GM10266 (cell line): ENCODE data around the gene RAPSN.

ENCODE experiments used
- DNase-seq: peaks from one replicate; pipeline ENCODE4 v3.0.0; 2012; ENCODE audit errors: extremely low spot score
- CTCF ChIP-seq: IDR thresholded peaks from 2 replicates; pipeline ENCODE4 v1.5.1; 2012; ENCODE audit warnings: mild to moderate bottlenecking, low read depth; ENCODE audit not compliant: control insufficient read depth, insufficient read depth; ENCODE audit errors: missing control alignments

The RAPSN gene

DNA sequence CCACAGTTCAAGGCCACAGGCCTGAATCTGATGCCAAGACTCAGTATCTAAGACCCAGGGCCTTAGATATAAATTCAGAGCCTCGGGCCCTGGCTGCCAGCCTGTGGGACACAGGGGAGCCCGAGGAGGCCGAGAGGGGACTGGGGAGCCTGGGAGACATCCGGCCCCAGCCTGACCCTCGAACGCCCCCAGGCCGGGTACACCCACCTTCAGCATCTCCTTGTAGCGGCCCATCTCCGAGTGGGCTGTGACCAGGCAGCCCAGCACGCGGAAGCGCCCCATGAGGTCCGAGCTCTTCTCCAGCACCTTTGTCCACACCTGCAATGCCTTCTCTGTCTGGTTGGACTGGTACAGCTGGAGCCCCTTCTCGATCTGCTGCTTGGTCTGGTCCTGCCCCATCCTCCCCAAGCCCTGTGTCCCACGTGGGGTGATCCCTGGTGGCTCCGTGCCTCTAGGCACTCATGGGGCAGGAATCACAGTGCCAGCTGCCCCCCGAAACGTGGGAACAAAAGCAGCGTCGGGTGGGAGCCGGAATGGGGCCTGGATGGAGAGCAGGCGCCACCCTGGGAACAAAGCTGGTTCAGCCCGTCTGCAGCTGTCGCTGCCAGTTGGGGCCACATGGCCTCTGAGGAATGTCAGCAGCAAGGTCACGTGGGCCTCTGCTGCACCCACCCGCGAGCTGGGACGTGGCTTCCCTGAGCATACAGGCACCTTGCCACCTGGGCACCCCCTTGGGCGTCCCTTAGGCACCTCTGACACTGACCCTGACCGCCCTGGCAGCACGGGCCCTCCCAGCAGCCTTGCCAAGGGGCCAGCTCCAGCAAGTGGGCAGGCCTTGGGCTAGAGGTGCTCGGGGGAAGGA, at the start of gene RAPSN:
RAPSN (minus strand) TSS at position 571 of the 862 bp plus-strand sequence; CDS start at position 399, 172 bp downstream.
- DNase-seq: no peak
- no peak for TF ChIP-seq CTCF

DNA sequence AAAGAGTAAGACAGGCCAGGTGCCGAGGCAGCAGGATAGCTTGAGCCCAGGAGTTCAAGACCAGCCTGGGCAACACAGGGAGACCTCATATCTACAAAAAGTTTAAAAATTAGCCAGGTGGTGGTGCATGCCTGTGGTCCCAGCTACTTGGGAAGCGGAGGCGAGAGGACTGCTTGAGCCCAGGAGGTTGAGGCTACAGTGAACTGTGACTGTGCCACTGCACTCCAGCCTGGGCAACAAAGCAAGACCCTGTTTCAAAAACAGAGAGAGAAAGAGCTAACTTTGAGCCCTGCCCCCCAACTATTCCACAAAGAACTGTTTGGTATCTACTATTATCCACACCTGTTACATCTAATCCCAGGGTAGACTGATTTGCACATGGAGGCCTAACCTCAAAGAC, 49.2 kb upstream of the RAPSN start:
- no peak for DNase-seq
- TF ChIP-seq CTCF: no peak

- no peak for TF ChIP-seq CTCF
- no peak for DNase-seq
Measured at GRCh38 chr11:47496808-47497207, 47.9 kb upstream of the RAPSN start.

GRCh38 chr11:47495856-47496217, 46.9 kb upstream of the RAPSN start:
- no peak for TF ChIP-seq CTCF
- no peak for DNase-seq

GRCh38 chr11:47495011-47495855, 46.3 kb upstream of the RAPSN start:
- no peak for DNase-seq

GRCh38 chr11:47489395-47489755, 40.4 kb upstream of the RAPSN start:
- DNase-seq: no peak
- no peak for TF ChIP-seq CTCF

More at GRCh38 chr11:47495011-47495855, 46.3 kb upstream of the RAPSN start:
- no peak for TF ChIP-seq CTCF
